Activated CD4-positive, alpha-beta T cell treated with anti-CD3 and anti-CD28 coated beads for 48 hours (primary cell): Measurements from ENCODE around the gene SLC9A6.

Source experiments
- DNase-seq: peaks from one replicate; pipeline ENCODE4 v3.0.0-alpha.2; 2020

The SLC9A6 gene

DNA sequence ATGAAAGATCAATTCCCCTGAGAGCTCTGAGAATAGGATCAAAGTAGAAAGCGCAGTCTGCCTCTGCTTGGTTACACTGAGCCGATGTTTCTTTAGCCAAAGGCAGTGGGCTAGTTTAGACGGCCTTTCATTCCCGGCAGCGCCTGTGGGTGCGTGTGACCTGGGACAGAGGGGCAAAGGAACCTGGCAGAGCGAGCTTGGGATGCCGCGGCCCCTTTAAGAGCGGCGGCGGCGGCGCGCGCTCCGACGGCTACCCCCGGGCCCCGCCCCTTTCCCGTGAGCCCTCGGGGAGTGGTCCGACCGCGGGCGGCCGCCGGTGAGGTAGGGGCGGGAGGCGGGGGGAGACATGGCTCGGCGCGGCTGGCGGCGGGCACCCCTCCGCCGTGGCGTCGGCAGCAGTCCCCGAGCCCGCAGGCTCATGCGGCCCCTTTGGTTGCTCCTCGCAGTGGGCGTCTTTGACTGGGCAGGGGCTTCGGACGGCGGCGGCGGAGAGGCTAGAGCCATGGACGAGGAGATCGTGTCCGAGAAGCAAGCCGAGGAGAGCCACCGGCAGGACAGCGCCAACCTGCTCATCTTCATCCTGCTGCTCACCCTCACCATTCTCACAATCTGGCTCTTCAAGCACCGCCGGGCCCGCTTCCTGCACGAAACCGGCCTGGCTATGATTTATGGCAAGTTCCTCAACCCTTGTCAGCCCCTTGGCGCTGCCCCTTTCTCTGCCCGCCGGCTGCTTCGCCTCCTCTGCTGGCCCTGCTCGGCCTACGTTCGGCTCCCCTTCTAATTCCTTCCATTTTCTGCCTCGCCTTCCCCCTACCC, at the start of gene SLC9A6:
Gene SLC9A6 (plus strand): TSS at position 279 of the 816 bp plus-strand sequence. CDS start 224 bp downstream, at position 503.
- peak; percentile 70 for DNase-seq

DNA sequence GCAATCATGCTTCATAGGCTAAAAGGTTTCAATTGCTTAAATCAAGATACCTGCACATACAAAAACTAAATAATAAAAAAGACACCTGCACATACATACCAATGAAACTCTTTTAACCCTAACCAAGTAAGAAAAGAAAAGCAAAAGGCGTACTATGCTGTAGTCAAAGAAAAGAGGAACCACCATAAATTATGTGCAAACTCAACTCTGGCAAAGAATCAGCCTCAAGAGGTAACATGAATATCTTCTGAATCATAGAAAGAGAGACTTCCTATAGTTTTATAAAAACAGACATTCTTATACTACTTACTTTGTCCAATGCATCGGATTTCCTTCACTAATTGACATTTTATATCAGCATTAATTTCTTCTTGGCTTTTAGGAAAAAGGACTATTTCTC, 40.7 kb upstream of the SLC9A6 start:
- DNase-seq = no peak

DNA sequence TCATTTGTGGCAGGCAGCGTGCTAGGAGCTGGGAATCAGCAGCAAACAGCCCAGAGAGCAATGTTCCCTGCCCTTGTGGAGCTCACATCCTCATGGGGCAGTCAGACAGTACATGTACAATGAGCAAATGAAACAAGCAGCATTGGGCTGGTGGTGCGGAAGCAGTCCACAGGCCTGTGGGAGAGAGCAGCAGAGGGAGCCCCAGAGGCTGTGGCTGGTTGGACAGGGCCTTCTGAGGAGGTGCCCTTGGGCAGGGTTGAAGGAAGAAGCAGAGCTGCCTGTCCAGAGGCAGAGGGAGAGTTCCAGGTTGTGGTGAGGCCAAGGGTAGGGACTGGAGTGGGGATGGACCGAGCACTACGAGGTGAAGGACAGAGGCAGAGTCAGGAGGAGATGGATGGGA, 33.9 kb upstream of the SLC9A6 start:
- DNase-seq = no peak

DNA sequence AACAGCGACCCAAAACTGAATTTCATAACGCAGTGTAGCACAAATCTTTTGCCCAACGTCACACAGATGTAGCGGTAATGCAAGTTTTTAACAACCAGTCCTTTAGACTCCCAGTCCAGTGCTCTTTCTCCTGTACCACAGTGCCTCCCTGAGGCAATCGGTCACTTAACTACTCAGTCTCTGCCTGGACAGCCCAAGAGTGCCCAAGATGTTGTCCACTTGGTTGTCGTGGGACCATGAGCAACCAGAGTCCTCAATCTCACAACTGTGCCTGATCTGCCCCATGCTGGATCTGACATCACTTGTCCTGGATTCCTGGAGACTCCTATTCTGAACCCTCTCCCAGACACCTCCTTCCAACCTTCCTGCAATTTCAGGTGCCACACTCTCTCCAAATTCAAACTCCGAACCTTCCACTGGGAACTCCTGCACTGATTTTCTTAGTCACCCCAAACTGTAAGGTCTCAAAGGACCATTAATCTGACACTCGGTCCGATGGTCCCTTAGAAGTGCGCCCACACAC, 12.1 kb upstream of the SLC9A6 start:
- no peak for DNase-seq

GRCh38 chrX:135973548-135974278, 11.5 kb upstream of the SLC9A6 start, which contains the start of gene MMGT1:
Gene MMGT1, minus strand, starts transcription at chrX:135973988. Its CDS starts 313 bp downstream, at chrX:135973675.
- DNase-seq = peak; percentile 86

- DNase-seq = peak; percentile 62
These were observed 10.9 kb upstream of the SLC9A6 start for GRCh38 chrX:135974279-135974856.

DNA sequence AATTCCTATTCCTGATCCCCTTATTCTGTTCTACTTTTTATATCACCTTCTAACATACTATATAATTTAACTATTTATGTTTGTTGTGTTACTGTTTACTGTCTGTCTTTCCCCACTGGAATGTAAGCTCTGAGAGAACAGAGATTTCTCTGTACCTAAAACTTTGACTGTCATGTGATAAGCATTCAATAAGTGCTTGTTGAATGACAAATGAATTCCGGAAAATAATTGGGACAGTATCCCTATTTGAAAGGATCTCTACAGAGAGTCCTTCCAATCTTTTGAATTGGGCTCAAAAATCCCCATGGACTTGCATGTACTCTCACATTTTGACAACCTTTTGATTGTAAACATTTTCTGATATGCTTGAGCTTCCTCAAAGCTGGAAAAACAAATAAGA, 9.8 kb upstream of the SLC9A6 start:
- no peak for DNase-seq

DNA sequence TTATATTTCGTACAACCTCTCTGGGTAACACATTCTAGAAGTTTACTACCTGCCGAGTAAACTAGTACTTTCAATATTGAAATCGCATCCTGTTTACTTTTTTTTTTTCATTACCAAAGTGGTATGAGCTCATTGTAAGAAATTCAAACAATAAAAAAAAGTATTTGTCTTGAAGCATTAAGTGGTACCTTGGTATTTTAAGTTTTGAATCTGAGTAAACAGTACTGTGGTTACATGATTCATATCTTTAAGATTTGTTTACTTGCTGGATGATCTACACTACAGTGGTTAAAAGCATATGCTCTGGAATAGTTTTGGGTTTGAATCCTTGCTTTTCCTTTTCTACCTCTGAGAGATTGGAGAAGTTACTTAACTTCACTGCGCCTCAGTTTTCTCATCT, 7.6 kb upstream of the SLC9A6 start:
- DNase-seq = no peak

DNA sequence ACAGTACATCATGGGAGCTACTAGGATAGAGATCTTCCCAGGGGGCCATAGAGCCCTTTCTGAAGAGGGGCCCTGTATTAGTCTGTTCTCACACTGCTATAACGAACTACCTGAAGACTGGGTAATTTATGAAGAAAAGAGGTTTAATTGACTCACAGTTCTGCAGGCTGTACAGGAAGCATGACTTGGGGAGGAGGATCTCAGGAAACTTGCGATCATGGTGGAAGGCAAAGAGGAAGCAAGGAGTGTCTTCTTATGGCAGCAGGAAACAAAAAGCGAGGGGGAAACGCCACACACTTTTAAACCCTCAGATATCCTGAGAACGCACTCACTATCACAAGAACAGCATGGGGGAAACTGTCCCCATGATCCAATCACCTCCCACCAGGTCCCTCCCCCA, 4.2 kb upstream of the SLC9A6 start:
- DNase-seq = no peak

DNA sequence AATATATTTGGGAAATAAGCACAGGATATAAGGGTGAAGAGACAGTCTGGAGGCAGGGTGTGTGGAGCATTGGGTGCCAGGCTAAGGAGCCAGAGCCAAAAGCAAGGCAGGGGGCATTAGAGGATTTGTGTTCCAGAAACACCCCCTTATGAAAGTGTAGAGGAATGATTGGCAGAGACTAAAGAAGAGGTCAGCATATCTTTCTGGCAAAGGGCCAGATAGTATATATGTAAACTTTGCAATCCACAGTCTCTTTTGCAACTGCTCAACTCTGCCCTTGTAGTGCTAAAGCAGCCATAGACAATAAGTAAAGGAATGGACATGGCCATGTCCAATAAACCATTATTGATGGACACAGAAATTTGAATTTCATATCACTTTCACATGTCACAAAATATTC, 3.6 kb upstream of the SLC9A6 start:
- no peak for DNase-seq

DNA sequence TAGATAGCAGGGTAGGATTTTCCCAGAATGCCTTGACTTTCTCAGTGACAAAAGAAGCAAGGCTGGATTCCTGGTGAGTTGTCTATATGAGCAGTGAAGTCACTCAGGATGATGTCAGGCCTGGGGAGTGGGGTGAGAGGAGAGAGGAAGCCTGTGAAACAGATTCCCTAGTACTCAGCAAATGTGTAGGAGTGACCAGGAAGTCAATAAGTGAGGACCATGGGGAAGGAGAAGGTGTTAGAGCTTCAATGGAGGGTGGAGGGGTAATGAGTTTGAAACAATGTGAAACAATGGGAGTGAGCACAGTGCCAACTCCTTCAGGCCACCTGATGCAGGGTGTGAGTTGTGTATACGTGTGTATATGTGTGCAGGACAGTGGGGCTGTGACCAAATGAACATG, 2.4 kb upstream of the SLC9A6 start:
- no peak for DNase-seq

- no peak for DNase-seq
These were observed 979 bp upstream of the SLC9A6 start for GRCh38 chrX:135984256-135984655.

GRCh38 chrX:135984791-135985156, 461 bp upstream of the SLC9A6 start:
- no peak for DNase-seq

DNA sequence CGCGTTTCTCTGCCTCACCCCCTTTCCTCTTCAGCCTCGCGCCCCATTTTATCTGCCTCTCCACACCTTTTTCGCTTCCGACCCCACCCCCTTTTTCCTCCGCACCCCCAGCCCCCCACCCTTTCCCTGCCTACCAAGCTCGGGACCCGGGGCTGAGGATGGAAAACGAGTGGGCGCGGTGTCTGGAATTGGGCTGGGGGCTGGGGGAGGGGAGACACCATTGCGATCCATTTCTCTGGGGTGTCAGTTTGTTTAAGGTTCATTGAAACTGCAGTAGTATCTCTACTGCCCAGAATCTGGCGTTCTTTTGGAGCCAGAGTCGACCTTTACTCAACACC, 707 bp downstream of the SLC9A6 start:
- no peak for DNase-seq

- no peak for DNase-seq
These were observed 3.0 kb downstream of the SLC9A6 start for GRCh38 chrX:135988245-135988644.

- no peak for DNase-seq
These were observed 29.8 kb downstream of the SLC9A6 start for GRCh38 chrX:136015016-136015415.

DNA sequence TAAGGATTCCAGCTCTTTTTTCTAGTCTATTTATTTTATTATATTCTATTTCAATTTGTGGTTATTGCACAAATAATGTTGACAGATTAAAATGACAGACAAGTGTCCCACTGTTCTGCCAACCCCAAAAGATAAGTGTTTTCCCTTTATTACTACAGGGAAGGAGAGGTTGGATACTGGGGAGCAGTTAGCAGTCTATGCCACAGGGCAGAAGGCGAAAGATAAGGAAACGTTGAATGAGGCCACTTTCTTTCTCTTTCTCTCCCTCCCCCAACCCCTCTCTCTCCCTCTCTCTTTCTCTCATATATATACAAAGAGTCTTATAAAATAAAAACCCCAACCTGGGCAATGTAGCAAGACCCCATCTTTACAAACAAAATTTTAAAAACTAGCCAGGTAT, 31.6 kb downstream of the SLC9A6 start:
- no peak for DNase-seq

- no peak for DNase-seq
These were observed 34.0 kb downstream of the SLC9A6 start for GRCh38 chrX:136019226-136019625.

- DNase-seq = no peak
These were observed 35.9 kb downstream of the SLC9A6 start for GRCh38 chrX:136021160-136021559.

DNA sequence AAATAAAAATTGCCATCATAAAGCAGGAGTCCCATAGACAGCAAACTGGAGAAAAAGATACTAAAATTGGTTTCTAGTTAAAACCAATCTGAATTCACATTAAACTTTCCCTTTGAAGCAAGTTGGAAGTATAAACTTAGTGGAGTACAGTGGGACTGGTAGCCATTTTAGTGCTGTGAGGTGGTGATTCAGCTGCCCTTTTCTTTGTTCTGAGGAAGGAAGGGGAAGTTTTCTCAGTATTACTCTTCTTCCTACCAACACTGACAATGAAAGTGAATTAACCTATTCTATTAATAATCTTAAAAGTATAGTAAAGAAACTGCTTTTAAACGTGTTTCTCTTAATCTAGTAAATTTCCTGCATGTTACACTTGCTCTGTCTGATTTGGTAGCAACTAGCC, 36.7 kb downstream of the SLC9A6 start:
- DNase-seq = no peak

DNA sequence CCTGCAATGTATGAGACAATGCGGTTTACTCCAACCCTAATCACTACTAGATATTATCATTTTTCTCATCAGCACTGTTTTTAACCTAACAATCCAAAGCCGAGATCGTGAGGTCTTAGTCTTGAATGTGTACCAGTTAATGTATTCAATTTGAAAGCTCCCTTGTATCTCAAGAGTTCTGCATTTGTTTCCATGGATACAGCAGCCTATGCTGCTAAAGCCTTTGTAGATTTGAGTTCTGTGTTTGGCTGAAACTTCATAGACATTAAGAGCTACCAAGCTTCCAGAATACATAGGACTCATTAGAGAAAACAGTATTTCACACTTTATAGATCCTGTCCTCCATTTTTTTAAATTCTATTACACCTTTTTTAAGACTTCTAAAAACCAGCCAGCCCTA, 39.9 kb downstream of the SLC9A6 start:
- no peak for DNase-seq

GRCh38 chrX:136028383-136028984, 43.2 kb downstream of the SLC9A6 start:
- DNase-seq = no peak

DNA sequence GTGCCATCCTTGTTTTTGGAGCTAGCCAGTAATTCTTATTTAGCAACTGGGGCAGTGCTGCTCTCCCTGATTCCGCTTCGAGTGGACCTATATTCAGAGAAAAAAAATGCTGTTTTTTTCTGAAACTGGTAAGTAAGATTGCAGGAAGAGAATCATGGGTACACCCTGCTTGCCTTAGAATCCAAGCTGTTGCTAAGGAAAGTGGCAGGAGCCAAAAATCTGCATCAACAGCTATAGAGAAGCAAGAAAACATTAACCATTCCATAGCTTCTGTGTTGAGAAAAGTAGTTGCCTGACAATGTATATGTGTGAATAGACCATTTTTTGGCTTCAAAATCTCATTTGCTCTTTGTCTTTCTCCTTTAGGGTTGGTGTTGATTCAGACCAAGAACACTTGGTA, 44.5 kb downstream of the SLC9A6 start:
- DNase-seq = no peak
